ENCODE data around the gene CEP104.

DNA sequence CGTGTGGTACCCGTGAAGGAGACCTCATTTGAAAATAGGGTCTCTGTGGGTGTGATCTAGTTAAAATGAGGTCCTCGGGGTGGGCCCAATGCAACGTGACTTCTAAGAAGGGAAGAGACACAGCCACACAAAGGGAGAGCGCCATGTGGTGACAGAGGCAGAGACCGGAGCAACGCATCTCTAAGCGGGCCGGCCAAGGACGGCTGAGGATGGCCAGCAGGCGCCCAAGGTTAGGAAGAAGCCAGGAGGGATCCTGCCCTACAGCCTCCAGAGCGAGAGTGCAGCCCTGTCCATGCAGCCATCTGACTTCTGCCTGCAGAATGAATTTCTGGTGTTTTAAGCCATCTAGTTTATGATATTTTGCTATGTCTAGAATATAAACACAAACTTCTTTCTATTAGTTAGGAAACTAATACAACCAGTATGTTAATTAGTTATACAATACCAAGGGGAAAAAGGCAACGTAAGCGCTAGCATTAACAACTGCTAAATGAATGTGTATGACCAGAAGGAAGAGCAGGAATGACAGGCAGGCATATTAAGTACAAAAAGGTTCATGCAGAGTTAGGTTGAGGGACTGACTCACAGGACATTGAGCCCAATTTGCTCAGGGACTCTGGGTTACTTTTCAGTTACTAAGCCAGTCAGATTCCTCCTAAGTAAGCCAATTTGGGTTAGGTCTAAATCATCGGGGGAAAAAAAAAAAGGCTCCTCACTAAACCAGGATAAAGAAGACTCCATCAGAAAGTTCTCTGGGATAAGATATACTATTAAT lies 4.1 kb downstream of the CEP104 start:
- TF ChIP-seq EZH2 (IDR thresholded peaks at IDR 0.05) (no peak), POLR2A (IDR thresholded peaks at IDR 0.05; ENCODE audit: borderline replicate concordance, extremely low read depth, insufficient read depth, insufficient read length) (no peak), POLR2AphosphoS5 (IDR thresholded peaks at IDR 0.05; ENCODE audit: low read depth, low read length) (no peak)

Data from HCT116 (cell line).